CD14-positive monocyte (primary cell): ENCODE data around the gene TRPC1. TPM values are rescaled to one million over a fixed set of nuclear protein-coding genes. Genes with fewer than 3 reads are reported as not detected.
"Not testable (repeated sequence)": the region's sequence is repeated elsewhere in the genome, so short reads cannot be mapped to it uniquely, and the experiment has no call there.

ENCODE experiments used
- DNase-seq, 3 donors: peaks; one replicate each; pipeline ENCODE4 v3.0.0-alpha.2; 2011 to 2022
- H2AFZ ChIP-seq: 2 replicates; pipeline ENCODE4 v1.6.0; 2012; ENCODE audit warnings: mild to moderate bottlenecking, low read depth, low read length, inconsistent platforms; ENCODE audit not compliant: insufficient read depth, poor library complexity, severe bottlenecking
- H3K27ac ChIP-seq, 2 donors: 1 replicate in 1 of 2; 2 replicates in 1 of 2; pipeline ENCODE4 v1.5.1; 2012 to 2013; ENCODE audit warnings: low read length in 2 of 2, control low read depth in 1 of 2, inconsistent platforms in 1 of 2, low read depth in 1 of 2, mild to moderate bottlenecking in 1 of 2
- H3K27me3 ChIP-seq, 2 donors: one replicate each; pipeline versions ENCODE4 v1.6.0 to v1.6.1; 2011 to 2013; ENCODE audit warnings: low read length in 2 of 2; ENCODE audit not compliant: control insufficient read depth in 2 of 2, insufficient read depth in 2 of 2
- H3K36me3 ChIP-seq, 2 donors: replicated peaks in 1 of 2; 1 replicate in 1 of 2; 2 replicates in 1 of 2; pipeline versions ENCODE4 v1.5.1 to v1.6.1; 2012 to 2013; ENCODE audit warnings: low read length in 2 of 2, control low read depth in 1 of 2, inconsistent platforms in 1 of 2, mild to moderate bottlenecking in 1 of 2; ENCODE audit not compliant: insufficient read depth in 2 of 2, control insufficient read depth in 1 of 2
- H3K4me1 ChIP-seq, 2 donors: 1 replicate in 1 of 2; 2 replicates in 1 of 2; pipeline versions ENCODE4 v1.5.1 to v1.6.1; 2012 to 2013; ENCODE audit warnings: low read length in 2 of 2, control low read depth in 1 of 2, inconsistent platforms in 1 of 2, mild to moderate bottlenecking in 1 of 2, moderate library complexity in 1 of 2; ENCODE audit not compliant: insufficient read depth in 2 of 2, control insufficient read depth in 1 of 2
- H3K4me2 ChIP-seq: replicated peaks from 2 replicates; pipeline ENCODE3; 2012; ENCODE audit warnings: low read length, moderate library complexity, mild to moderate bottlenecking; ENCODE audit not compliant: poor library complexity, severe bottlenecking; ENCODE audit errors: extremely low read depth
- H3K4me3 ChIP-seq, 3 experiments: fragments of 200-600 bp in 1 of 3; sonication (generic) in 1 of 3; replicated peaks in 1 of 3; 1 replicate in 2 of 3; 2 replicates in 1 of 3; pipeline ENCODE4 v1.5.1; 2011 to 2013; ENCODE audit warnings: low read length in 3 of 3, mild to moderate bottlenecking in 3 of 3, control low read depth in 2 of 3, low read depth in 2 of 3, inconsistent platforms in 1 of 3, moderate library complexity in 1 of 3
- H3K79me2 ChIP-seq: 2 replicates; pipeline ENCODE4 v1.6.0; 2012; ENCODE audit warnings: mild to moderate bottlenecking, control low read depth, inconsistent platforms, low read length, moderate library complexity; ENCODE audit not compliant: insufficient read depth
- H3K9ac ChIP-seq: 2 replicates; pipeline ENCODE4 v1.6.0; 2017; ENCODE audit warnings: low read length, mild to moderate bottlenecking; ENCODE audit not compliant: insufficient read depth, poor library complexity, severe bottlenecking
- H3K9me3 ChIP-seq, 2 donors: replicated peaks in 1 of 2; 1 replicate in 1 of 2; 2 replicates in 1 of 2; pipeline versions ENCODE4 v1.5.1 to v1.6.1; 2012 to 2013; ENCODE audit warnings: low read length in 2 of 2, control low read depth in 1 of 2; ENCODE audit not compliant: control insufficient read depth in 1 of 2, insufficient read depth in 1 of 2
- H4K20me1 ChIP-seq: 2 replicates; pipeline ENCODE4 v1.6.0; 2012; ENCODE audit warnings: mild to moderate bottlenecking, low read length, control low read depth, moderate library complexity; ENCODE audit not compliant: insufficient read depth
- H3K27ac Mint-ChIP-seq, 7 donors: one replicate each; pipeline ENCODE4 v1.8.0; 2020; ENCODE audit warnings: mild to moderate bottlenecking in 7 of 7, mixed read lengths in 7 of 7, moderate library complexity in 6 of 7, inconsistent platforms in 2 of 7
- H3K27me3 Mint-ChIP-seq, 3 donors: one replicate each; pipeline ENCODE4 v1.8.0; 2021 to 2022; ENCODE audit warnings: low read depth in 3 of 3, mild to moderate bottlenecking in 3 of 3, mixed read lengths in 3 of 3, moderate library complexity in 3 of 3, inconsistent platforms in 1 of 3
- H3K36me3 Mint-ChIP-seq, 2 donors: one replicate each; pipeline ENCODE4 v1.8.0; 2020; ENCODE audit warnings: mixed read lengths in 2 of 2, inconsistent platforms in 1 of 2, mild to moderate bottlenecking in 1 of 2
- H3K4me1 Mint-ChIP-seq: one replicate; pipeline ENCODE4 v1.8.0; 2020; ENCODE audit warnings: mild to moderate bottlenecking, mixed read lengths
- H3K4me3 Mint-ChIP-seq, 2 donors: one replicate each; pipeline ENCODE4 v1.8.0; 2020; ENCODE audit warnings: mild to moderate bottlenecking in 2 of 2, mixed read lengths in 2 of 2, moderate library complexity in 1 of 2
- H3K9me3 Mint-ChIP-seq, 7 donors: one replicate each; pipeline ENCODE4 v1.8.0; 2020 to 2022; ENCODE audit warnings: mixed read lengths in 7 of 7, mild to moderate bottlenecking in 6 of 7, moderate library complexity in 6 of 7, inconsistent platforms in 2 of 7
- CTCF ChIP-seq: fragments of 200-600 bp; IDR thresholded peaks from one replicate; pipeline ENCODE4 v1.8.0; 2022; ENCODE audit warnings: antibody characterized with exemption, mild to moderate bottlenecking
- WGBS: methylation state at CpG from one replicate; pipeline ENCODE4 v1.1.5; 2013; ENCODE audit warnings: missing lambda C conversion rate; ENCODE audit not compliant: insufficient coverage; 5-methylcytosine and 5-hydroxymethylcytosine counted together
- intact Hi-C, 2 donors: fragments of 100-400 bp; cut with micrococcal nuclease; formaldehyde crosslinking; loops; one replicate each; pipeline versions ENCODE4 v1.15.0 to v1.15.1; 2023
- polyA plus RNA-seq, 3 donors: library from polyadenylated mRNA; depleted of rRNA in 1 of 3; unstranded in 2 of 3; stranded (reverse) in 1 of 3; fragments of 300-500 nt in 2 of 3; fragments of >200 nt in 1 of 3; fragmentation: Illumina TruSeq in 2 of 3; gene quantifications; 1 replicate in 2 of 3; 2 replicates in 1 of 3; pipeline ENCODE4 v1.2.3, GENCODE V29; 2012 to 2021

TRPC1 gene
- polyA plus RNA-seq, 3 donors = 0.01 TPM; not detected in 2

GRCh38 chr3:142738396-142738795, 14.6 kb downstream of the TRPC1 start:
- no peak for TF ChIP-seq CTCF
- intact Hi-C loops = no loop called here
- no peaks in the 10 kb centered on the region for H3K27me3 ChIP-seq
- no peak overlapping the region for H3K27ac ChIP-seq
- H3K9ac ChIP-seq = no peak overlapping the region
- Mint-ChIP-seq H3K27me3 (peaks cover 0 to 1% (median 1%) of the 10 kb centered on the region in 3 donors), H3K4me3 (no peak overlapping the region), H3K9me3 (no peaks in the 10 kb centered on the region), H3K4me1 (no peaks in the 10 kb centered on the region), H3K36me3 (no peaks in the 10 kb centered on the region), H3K27ac (no peak overlapping the region)
- H3K4me3 ChIP-seq = no peak overlapping the region
- no peaks in the 10 kb centered on the region for H3K9me3 ChIP-seq
- H3K36me3 ChIP-seq = no peaks in the 10 kb centered on the region
- no peaks in the 10 kb centered on the region for H3K79me2 ChIP-seq
- no peak overlapping the region for H2AFZ ChIP-seq
- no peaks in the 10 kb centered on the region for H3K4me1 ChIP-seq
- DNase-seq = no peak
- H3K4me2 ChIP-seq = no peak overlapping the region
- no peaks in the 10 kb centered on the region for H4K20me1 ChIP-seq

GRCh38 chr3:142746646-142747045, 22.8 kb downstream of the TRPC1 start:
- H3K36me3 Mint-ChIP-seq = no peaks in the 10 kb centered on the region
- Histone ChIP-seq H4K20me1 (no peaks in the 10 kb centered on the region), H2AFZ (no peak overlapping the region), H3K9me3 (no peaks in the 10 kb centered on the region), H3K4me1 (no peaks in the 10 kb centered on the region), H3K27me3 (no peaks in the 10 kb centered on the region), H3K4me3 (no peak overlapping the region), H3K9ac (no peak overlapping the region), H3K36me3 (no peaks in the 10 kb centered on the region), H3K79me2 (no peaks in the 10 kb centered on the region), H3K4me2 (no peak overlapping the region), H3K27ac (no peak overlapping the region)
- DNase-seq = no peak
- no peak overlapping the region for H3K4me3 Mint-ChIP-seq
- H3K4me1 Mint-ChIP-seq = no peaks in the 10 kb centered on the region
- WGBS = 87% methylated on average over 3 of the region's 7 CpGs
- no peak for TF ChIP-seq CTCF
- H3K9me3 Mint-ChIP-seq = peaks cover 0 to 10% (median 0%) of the 10 kb centered on the region in 7 donors
- no peak overlapping the region for H3K27ac Mint-ChIP-seq
- intact Hi-C loops = no loop called here
- H3K27me3 Mint-ChIP-seq = peaks cover 0 to 4% (median 0%) of the 10 kb centered on the region in 3 donors

- H3K36me3 Mint-ChIP-seq, DNase-seq, H3K4me2 ChIP-seq, H3K27ac Mint-ChIP-seq, H3K9ac ChIP-seq, H2AFZ ChIP-seq, H3K4me1 ChIP-seq, H3K4me3 ChIP-seq, H4K20me1 ChIP-seq, H3K27me3 Mint-ChIP-seq, H3K4me1 Mint-ChIP-seq, intact Hi-C loops, H3K4me3 Mint-ChIP-seq, H3K9me3 ChIP-seq, H3K36me3 ChIP-seq, H3K27me3 ChIP-seq, H3K79me2 ChIP-seq, H3K27ac ChIP-seq: not testable (repeated sequence)
- WGBS = no CpG with 5 or more reads among the region's 4 CpGs
- H3K9me3 Mint-ChIP-seq = peaks cover 0 to 10% (median 0%) of the 10 kb centered on the region in 7 donors
Measured at GRCh38 chr3:142750531-142750930, 26.7 kb downstream of the TRPC1 start.
